A673 (cell line): ENCODE results near the gene IGFL4.

Experiments used
- CTCF ChIP-seq: fragments of 300-800, 200-600 bp; sonication (generic); conservative IDR thresholded peaks from 2 replicates; pipeline ENCODE4 v1.5.1; 2017; ENCODE audit warnings: low read depth, mild to moderate bottlenecking, antibody characterized with exemption, low read length, moderate library complexity, mixed read lengths
- EZH2 ChIP-seq: fragments of 200-600 bp; sonication (generic); IDR thresholded peaks from 2 replicates; pipeline ENCODE4 v1.6.1; 2017; ENCODE audit warnings: borderline replicate concordance, low read depth, mild to moderate bottlenecking, mixed read lengths, antibody characterized with exemption, low read length; ENCODE audit not compliant: poor library complexity, severe bottlenecking

- TF ChIP-seq CTCF, result no peak
- no peak for TF ChIP-seq EZH2
Observed at GRCh38 chr19:46089432-46089831, 48.6 kb upstream of the IGFL4 start.
